Heart left ventricle (tissue), 16 donors: ENCODE data around the gene SNX19. TPM values are rescaled to one million over a fixed set of nuclear protein-coding genes. Genes with fewer than 3 reads are reported as not detected.
A peak's percentile ranks its signal among the peaks of the same experiment; 100 is the strongest.

Experiments
- ATAC-seq, 4 donors: fragments of 200-7000 bp; cut with Tn5 transposase; one replicate each; pipeline ENCODE4 v1.9.1; 2020 to 2022; ENCODE audit warnings: moderate library complexity in 4 of 4, mild to moderate bottlenecking in 3 of 4, moderate number of reproducible peaks in 1 of 4
- DNase-seq, 5 donors: peaks; one replicate each; pipeline ENCODE4 v3.0.0-alpha.2; 2020
- H3K27ac ChIP-seq, 12 donors: fragments of 200-600 bp; sonication (generic) in 4 of 12; one replicate each; pipeline versions ENCODE4 v1.5.0 to v1.8.0; 2016 to 2022; ENCODE audit warnings: mild to moderate bottlenecking in 2 of 12
- H3K27me3 ChIP-seq, 9 donors: fragments of 200-600 bp; sonication (generic) in 2 of 9; one replicate each; pipeline versions ENCODE4 v1.5.1 to v1.8.0; 2016 to 2022; ENCODE audit warnings: mild to moderate bottlenecking in 3 of 9
- H3K36me3 ChIP-seq, 9 donors: fragments of 200-600 bp; sonication (generic) in 2 of 9; one replicate each; pipeline versions ENCODE4 v1.5.0 to v1.8.0; 2018 to 2022; ENCODE audit warnings: mild to moderate bottlenecking in 2 of 9
- H3K4me1 ChIP-seq, 12 donors: fragments of 200-600 bp; sonication (generic) in 4 of 12; one replicate each; pipeline versions ENCODE4 v1.5.0 to v1.8.0; 2016 to 2022; ENCODE audit warnings: mild to moderate bottlenecking in 3 of 12
- H3K4me3 ChIP-seq, 12 donors: fragments of 200-600 bp; sonication (generic) in 4 of 12; one replicate each; pipeline versions ENCODE4 v1.5.0 to v1.8.0; 2017 to 2022; ENCODE audit warnings: mild to moderate bottlenecking in 9 of 12, moderate library complexity in 4 of 12
- H3K9me3 ChIP-seq, 12 donors: fragments of 200-600 bp; sonication (generic) in 4 of 12; one replicate each; pipeline versions ENCODE4 v1.5.0 to v1.8.0; 2016 to 2022; ENCODE audit warnings: mild to moderate bottlenecking in 1 of 12
- CTCF ChIP-seq, 12 donors: fragments of 200-600 bp; sonication (generic) in 4 of 12; IDR thresholded peaks; one replicate each; pipeline versions ENCODE4 v1.5.0 to v1.8.0; 2018 to 2022; ENCODE audit warnings: antibody characterized with exemption in 12 of 12, mild to moderate bottlenecking in 5 of 12
- POLR2A ChIP-seq, 2 donors: fragments of 450-650 bp; IDR thresholded peaks; one replicate each; pipeline ENCODE4 v1.6.1; 2017; ENCODE audit warnings: antibody characterized with exemption in 2 of 2, mild to moderate bottlenecking in 2 of 2, moderate library complexity in 2 of 2
- WGBS, 4 donors: extraction: QIAGEN DNeasy Blood & Tissue Kit in 2 of 4; methylation state at CpG; one replicate each; pipeline versions ENCODE4 v1.1.5 to v1.1.7; 2013 to 2018; 5-methylcytosine and 5-hydroxymethylcytosine counted together
- intact Hi-C, 10 donors: fragments of 100-400 bp; cut with DNase I; formaldehyde crosslinking; loops; one replicate each; pipeline versions ENCODE4 v1.11.1 to v1.14.2; 2022
- polyA plus RNA-seq, 2 donors: library from polyadenylated mRNA; stranded (reverse); fragments of 200-250 nt; gene quantifications; one replicate each; pipeline ENCODE4 v1.2.3, GENCODE V29; 2013
- total RNA-seq, 9 donors: library from RNA; depleted of rRNA in 2 of 9; stranded (reverse); fragments of >200 nt in 2 of 9; fragmentation: NEBNext Ultra II Directional in 3 of 9; extraction: Animal tissue kit (Norgen Biotek cat#: 25700) in 3 of 9; gene quantifications; one replicate each; pipeline versions ENCODE4 v1.1.0 to v1.2.4, GENCODE V29; 2016 to 2023
- donor health status: ischemic (EF 13 %, LVEDD 7.1; RV severe dilation, severe dysfunction).
- donor health status: healthy with polysubstance abuse.
- donor health status: DM: no; HTN: yes; CAD: no.
- donor health status: DM: no; HTN: no; CAD: no.
- donor health status: ischemic (EF 25% LVEDD 6.9; RV normal size, moderate dysfunction).
- donor health status: ischemic (EF 25% LVEDD 5.7; RV mildly dilated, moderate dysfunction).
- donor health status: healthy.
- donor health status: DM: yes; HTN: yes; CAD: no.
- donor health status: ischemic (EF 35%, LVEDD 5.7; RV mildly dilated, moderate dysfunction).
- donor health status: nonischemic (EF 11% LVEDD 7.7; RV severe dilation, severe dysfunction).
- donor health status: DM: yes; HTN: yes; CAD: no.
- donor health status: PGD.
- donor health status: ischemic (EF 29% LVEDD 5.4; RV normal size, mild dysfunction).
- donor health status: nonischemic (EF 23%, LVEDD 6.1; RV moderate dilation, normal function).

SNX19 gene
- total and polyA plus RNA-seq, 11 donors = 10.8 to 121 (median 57.1) TPM

GRCh38 chr11:130840679-130841078 is 75.6 kb downstream of the SNX19 start:
- DNase-seq (no peak), ATAC-seq (no peak)
- no peak for TF ChIP-seq CTCF (IDR thresholded peaks at IDR 0.05)
- no peak for TF ChIP-seq POLR2A (IDR thresholded peaks at IDR 0.05)
- WGBS, 4 donors = 58 to 90% (median 71%) methylated on average over 3 of the region's 3 CpGs
- Histone ChIP-seq H3K4me3 (no peak overlapping the region), H3K27ac (peak overlapping the region in 1 of 12 donors; percentile 27), H3K27me3 (no peaks in the 10 kb centered on the region), H3K36me3 (no peaks in the 10 kb centered on the region), H3K9me3 (peaks cover 0 to 23% (median 0%) of the 10 kb centered on the region in 12 donors), H3K4me1 (peaks cover 0 to 8% (median 0%) of the 10 kb centered on the region in 12 donors)
- intact Hi-C loops = no loop called here

GRCh38 chr11:130839981-130840666 is 76.2 kb downstream of the SNX19 start:
- no peak for DNase-seq
- Histone ChIP-seq H3K27me3 (no peaks in the 10 kb centered on the region), H3K36me3 (no peaks in the 10 kb centered on the region), H3K27ac (peak overlapping the region in 1 of 12 donors; percentile 27), H3K9me3 (peaks cover 0 to 23% (median 0%) of the 10 kb centered on the region in 12 donors), H3K4me3 (no peak overlapping the region), H3K4me1 (peaks cover 0 to 8% (median 0%) of the 10 kb centered on the region in 12 donors)
- 27 to 59% (median 40%) methylated on average over 3 of the region's 3 CpGs for WGBS, 4 donors
- TF ChIP-seq POLR2A (IDR thresholded peaks at IDR 0.05) = no peak
- TF ChIP-seq CTCF (IDR thresholded peaks at IDR 0.05) = no peak
- ATAC-seq = peak in 3 of 4 donors; percentile 37 to 79 (median 54)
- intact Hi-C loops = no loop called here

- H3K4me3 ChIP-seq = no peak overlapping the region
Observed at GRCh38 chr11:130837194-130837593, 79.1 kb downstream of the SNX19 start.

GRCh38 chr11:130834886-130835285 is 81.4 kb downstream of the SNX19 start:
- Histone ChIP-seq H3K4me3 (no peak overlapping the region), H3K27me3 (no peaks in the 10 kb centered on the region), H3K27ac (no peak overlapping the region), H3K4me1 (peaks cover 0 to 20% (median 12%) of the 10 kb centered on the region in 12 donors), H3K36me3 (no peaks in the 10 kb centered on the region), H3K9me3 (peaks cover 0 to 23% (median 0%) of the 10 kb centered on the region in 12 donors)
- intact Hi-C loops = no loop called here
- ATAC-seq = no peak
- no peak for DNase-seq
- TF ChIP-seq POLR2A (IDR thresholded peaks at IDR 0.05) (no peak), CTCF (IDR thresholded peaks at IDR 0.05) (no peak)

More at GRCh38 chr11:130837194-130837593, 79.1 kb downstream of the SNX19 start:
- Histone ChIP-seq H3K4me1 (peaks cover 0 to 8% (median 0%) of the 10 kb centered on the region in 12 donors), H3K36me3 (no peaks in the 10 kb centered on the region), H3K27me3 (no peaks in the 10 kb centered on the region), H3K27ac (no peak overlapping the region), H3K9me3 (peaks cover 0 to 23% (median 0%) of the 10 kb centered on the region in 12 donors)
- no peak for ATAC-seq
- no peak for DNase-seq
- intact Hi-C loops = no loop called here
- TF ChIP-seq CTCF (IDR thresholded peaks at IDR 0.05) = no peak
- TF ChIP-seq POLR2A (IDR thresholded peaks at IDR 0.05) = no peak
